HEK293T (cell line): ENCODE measurements around the gene CAMKMT.

ENCODE experiments used
- CTCF ChIA-PET: fragments of 350-600 bp; formaldehyde crosslinking; extraction: SDS; loops from one replicate; lab custom pipeline; 2021; ENCODE audit warnings: antibody characterized with exemption, inconsistent platforms; lab: Yijun Ruan, JAX
- POLR2A ChIA-PET: fragments of 350-600 bp; formaldehyde crosslinking; extraction: SDS; loops from one replicate; lab custom pipeline; 2020; ENCODE audit warnings: antibody characterized with exemption, inconsistent platforms; lab: Yijun Ruan, JAX
- DNase-seq: peaks from one replicate; pipeline ENCODE4 v3.0.0; 2012; ENCODE audit warnings: mixed read lengths; ENCODE audit errors: extremely low spot score
- ARNT ChIP-seq: fragments of 450-650 bp; IDR thresholded peaks from 2 replicates; pipeline ENCODE4 v1.6.1; 2017; ENCODE audit warnings: mild to moderate bottlenecking
- BHLHE40 ChIP-seq: fragments of 450-650 bp; IDR thresholded peaks from 2 replicates; pipeline ENCODE4 v1.6.1; 2016; ENCODE audit warnings: mild to moderate bottlenecking, moderate library complexity, borderline replicate concordance
- CTBP1 ChIP-seq: fragments of 450-650 bp; IDR thresholded peaks from 2 replicates; pipeline ENCODE4 v1.6.1; 2016; ENCODE audit warnings: borderline replicate concordance
- ELF4 ChIP-seq: fragments of 450-650 bp; IDR thresholded peaks from 2 replicates; pipeline ENCODE4 v1.6.1; 2017; ENCODE audit warnings: antibody characterized with exemption
- FOXA1 ChIP-seq: fragments of 450-650 bp; IDR thresholded peaks from 2 replicates; pipeline ENCODE4 v1.6.1; 2016; ENCODE audit warnings: mild to moderate bottlenecking
- FOXK2 ChIP-seq: fragments of 450-650 bp; IDR thresholded peaks from 2 replicates; pipeline ENCODE4 v1.6.1; 2016; ENCODE audit warnings: mild to moderate bottlenecking
- FOXM1 ChIP-seq: fragments of 450-650 bp; IDR thresholded peaks from 2 replicates; pipeline ENCODE4 v1.6.1; 2017; ENCODE audit warnings: mild to moderate bottlenecking, borderline replicate concordance
- HDGF ChIP-seq: fragments of 450-650 bp; IDR thresholded peaks from 2 replicates; pipeline ENCODE4 v1.6.1; 2017; ENCODE audit warnings: antibody characterized with exemption, borderline replicate concordance
- L3MBTL2 ChIP-seq: fragments of 450-650 bp; conservative IDR thresholded peaks from 2 replicates; pipeline ENCODE4 v1.6.1; 2016; ENCODE audit warnings: mild to moderate bottlenecking
- LEF1 ChIP-seq: fragments of 450-650 bp; IDR thresholded peaks from 2 replicates; pipeline ENCODE4 v1.6.1; 2017; ENCODE audit warnings: mild to moderate bottlenecking, borderline replicate concordance
- NFRKB ChIP-seq: fragments of 450-650 bp; IDR thresholded peaks from 2 replicates; pipeline ENCODE4 v1.6.1; 2016; ENCODE audit warnings: mild to moderate bottlenecking, moderate library complexity
- PKNOX1 ChIP-seq: fragments of 450-650 bp; IDR thresholded peaks from 2 replicates; pipeline ENCODE4 v1.6.1; 2016
- SP1 ChIP-seq: fragments of 450-650 bp; IDR thresholded peaks from 2 replicates; pipeline ENCODE4 v1.6.1; 2017
- SUZ12 ChIP-seq: fragments of 450-650 bp; IDR thresholded peaks from 2 replicates; pipeline ENCODE4 v1.6.1; 2016; ENCODE audit warnings: mild to moderate bottlenecking
- TARDBP ChIP-seq: fragments of 450-650 bp; IDR thresholded peaks from 2 replicates; pipeline ENCODE4 v1.6.1; 2016
- ZNF384 ChIP-seq: fragments of 450-650 bp; IDR thresholded peaks from 2 replicates; pipeline ENCODE4 v1.6.1; 2016

The CAMKMT gene

DNA sequence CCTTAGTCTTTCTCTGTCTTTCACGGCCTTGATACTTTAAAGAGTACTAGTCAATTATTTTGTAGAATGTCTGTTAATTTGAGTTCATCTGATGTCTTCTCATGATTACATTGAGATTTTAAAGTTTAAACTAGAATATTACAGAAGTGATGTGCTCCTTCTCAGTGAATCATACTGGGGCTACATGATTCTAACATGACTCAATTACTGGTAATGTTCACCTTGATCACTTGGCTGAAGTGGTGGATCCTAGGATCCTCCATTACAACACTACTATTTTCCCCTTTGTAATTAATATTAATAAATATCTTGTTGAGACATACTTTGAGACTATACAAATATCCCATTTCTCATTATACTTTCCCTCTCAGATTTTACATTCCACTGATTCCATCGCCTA is 148.5 kb downstream of the CAMKMT start:
- CTCF ChIA-PET, result no interaction called here
- POLR2A ChIA-PET, result no interaction called here
- DNase-seq, result no peak
- TF ChIP-seq SP1 (no peak), FOXA1 (no peak), PKNOX1 (no peak), HDGF (no peak), TARDBP (no peak), ZNF384 (no peak), ARNT (no peak), ELF4 (no peak), L3MBTL2 (no peak), FOXK2 (no peak), BHLHE40 (no peak), CTBP1 (no peak)

GRCh38 chr2:44515416-44515815 is 153.7 kb downstream of the CAMKMT start:
- POLR2A ChIA-PET, result no interaction called here
- TF ChIP-seq HDGF, result no peak
- no peak for TF ChIP-seq ZNF384
- TF ChIP-seq FOXK2, result no peak
- TF ChIP-seq FOXA1, result no peak
- no peak for TF ChIP-seq SUZ12
- TF ChIP-seq FOXM1, result no peak
- TF ChIP-seq TARDBP, result no peak
- TF ChIP-seq CTBP1, result no peak
- no peak for TF ChIP-seq NFRKB
- TF ChIP-seq L3MBTL2, result no peak
- TF ChIP-seq PKNOX1, result no peak
- no peak for TF ChIP-seq BHLHE40
- no peak for TF ChIP-seq LEF1
- CTCF ChIA-PET, result interaction anchor here (0.8 kb wide), 1 partner anchor 189 kb away, joined by 3 read pairs; no protein-coding TSS in a partner anchor
- no peak for DNase-seq

- no peak for DNase-seq
- POLR2A ChIA-PET, result no interaction called here
- no peak for TF ChIP-seq NFRKB
- no peak for TF ChIP-seq CTBP1
- no peak for TF ChIP-seq FOXA1
- TF ChIP-seq FOXK2, result no peak
- TF ChIP-seq LEF1, result no peak
- TF ChIP-seq PKNOX1, result no peak
- no peak for TF ChIP-seq L3MBTL2
- no peak for TF ChIP-seq SP1
- TF ChIP-seq ELF4, result no peak
- TF ChIP-seq SUZ12, result no peak
- no peak for TF ChIP-seq ARNT
- no peak for TF ChIP-seq TARDBP
- no peak for TF ChIP-seq ZNF384
- no peak for TF ChIP-seq BHLHE40
- TF ChIP-seq FOXM1, result no peak
- TF ChIP-seq HDGF, result no peak
- CTCF ChIA-PET, result no interaction called here
These were observed 157.3 kb downstream of the CAMKMT start for GRCh38 chr2:44519026-44519425.

- ChIA-PET POLR2A (no interaction called here), CTCF (no interaction called here)
- DNase-seq, result no peak
- TF ChIP-seq NFRKB (no peak), PKNOX1 (no peak), FOXK2 (no peak), LEF1 (no peak), L3MBTL2 (no peak), FOXM1 (no peak), SUZ12 (no peak), FOXA1 (no peak), SP1 (no peak), ZNF384 (no peak), HDGF (no peak), BHLHE40 (no peak), ELF4 (no peak), ARNT (no peak), TARDBP (no peak), CTBP1 (no peak)
These were observed 161.1 kb downstream of the CAMKMT start for GRCh38 chr2:44522846-44523245.

DNA sequence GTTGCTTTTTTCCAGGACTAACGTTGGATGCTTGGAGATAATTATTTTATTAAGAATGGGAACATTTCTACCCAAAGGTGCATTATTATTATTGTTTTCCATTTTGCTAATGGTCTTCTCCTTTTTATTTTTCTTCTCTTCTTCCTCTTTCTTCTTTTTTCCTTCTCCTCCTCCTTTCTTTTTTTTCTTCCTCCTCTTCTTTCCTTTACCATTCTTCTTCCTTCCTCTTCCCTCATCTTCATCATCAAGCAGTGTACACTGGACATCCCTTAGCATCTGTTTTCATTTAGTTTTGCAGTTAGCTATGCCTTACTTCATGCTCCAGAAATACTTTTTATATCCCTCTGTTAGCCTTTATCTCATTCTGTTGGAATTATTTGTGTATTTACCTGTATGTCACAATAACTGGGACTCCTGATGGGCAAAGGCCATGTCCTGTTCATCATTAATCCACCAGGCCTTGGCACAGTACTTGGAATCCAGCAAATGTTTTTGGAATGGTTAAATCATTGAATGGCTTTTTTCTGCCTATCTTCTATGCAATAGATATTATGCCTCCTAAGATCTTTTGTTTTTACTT is 162.7 kb downstream of the CAMKMT start:
- ChIA-PET POLR2A (no interaction called here), CTCF (no interaction called here)
- DNase-seq, result no peak
- TF ChIP-seq ZNF384, result no peak
- TF ChIP-seq NFRKB, result no peak
- no peak for TF ChIP-seq HDGF
- no peak for TF ChIP-seq BHLHE40
- no peak for TF ChIP-seq SP1
- TF ChIP-seq FOXA1, result no peak
- no peak for TF ChIP-seq ELF4
- no peak for TF ChIP-seq SUZ12
- no peak for TF ChIP-seq FOXK2
- TF ChIP-seq CTBP1, result no peak
- TF ChIP-seq ARNT, result no peak
- TF ChIP-seq L3MBTL2, result no peak
- no peak for TF ChIP-seq TARDBP
- TF ChIP-seq PKNOX1, result no peak
- TF ChIP-seq FOXM1, result no peak
- TF ChIP-seq LEF1, result no peak
